PC-9 (cell line): ENCODE measurements around the gene BHLHA15. TPM values are rescaled to one million over a fixed set of nuclear protein-coding genes. Genes with fewer than 3 reads are reported as not detected.

ENCODE experiments used
- BruUV-seq: library from RNA; stranded (reverse); fragments of 400-500 nt; replicated peaks from 2 replicates; lab custom pipeline; 2021; lab: Mats Ljungman, UMichigan
- CTCF ChIA-PET: fragments of 300-600 bp; sonication (Branson Sonifier 250); formaldehyde crosslinking; loops from one replicate; lab custom pipeline; 2022; ENCODE audit warnings: antibody characterized with exemption; lab: Charles Lee
- POLR2A ChIA-PET: fragments of 300-600 bp; sonication (Branson Sonifier 250); formaldehyde crosslinking; loops from one replicate; lab custom pipeline; 2022; ENCODE audit warnings: antibody characterized with exemption; ENCODE audit not compliant: unreplicated experiment; lab: Charles Lee
- DNase-seq, 2 experiments: peaks; one replicate each; pipeline versions ENCODE4 v3.0.0 to v3.0.0-alpha.2; 2015 to 2022; ENCODE audit warnings: mixed read lengths in 1 of 2
- H2AFZ ChIP-seq: fragments of 200-600 bp; sonication (generic); 2 replicates; pipeline ENCODE4 v1.8.1; 2017; ENCODE audit warnings: antibody characterized with exemption
- H3F3A ChIP-seq: fragments of 200-600 bp; sonication (generic); 2 replicates; pipeline ENCODE4 v1.8.1; 2017; ENCODE audit warnings: antibody characterized with exemption, mild to moderate bottlenecking, low read depth; ENCODE audit not compliant: insufficient read depth
- H3K27ac ChIP-seq: fragments of 200-600 bp; sonication (generic); 2 replicates; pipeline ENCODE4 v1.6.1; 2016; ENCODE audit warnings: mixed run types
- H3K27me3 ChIP-seq: fragments of 200-600 bp; sonication (generic); 2 replicates; pipeline ENCODE4 v1.6.1; 2016; ENCODE audit warnings: low read depth, mixed run types; ENCODE audit not compliant: insufficient read depth
- H3K36me3 ChIP-seq: fragments of 200-600 bp; sonication (generic); 2 replicates; pipeline ENCODE4 v1.6.1; 2016; ENCODE audit warnings: low read depth, mixed run types
- H3K4me1 ChIP-seq: fragments of 200-600 bp; sonication (generic); replicated peaks from 2 replicates; pipeline ENCODE4 v1.6.1; 2016; ENCODE audit warnings: mixed run types; ENCODE audit not compliant: insufficient read depth
- H3K4me2 ChIP-seq: fragments of 200-600 bp; sonication (generic); 2 replicates; pipeline ENCODE4 v1.6.1; 2017; ENCODE audit warnings: mixed run types
- H3K4me3 ChIP-seq: fragments of 200-600 bp; sonication (generic); 2 replicates; pipeline ENCODE4 v1.6.1; 2016; ENCODE audit warnings: mixed run types
- H3K79me2 ChIP-seq: fragments of 200-600 bp; sonication (generic); 2 replicates; pipeline ENCODE4 v1.6.1; 2017; ENCODE audit warnings: low read depth, mixed run types
- H3K9me2 ChIP-seq: fragments of 200-600 bp; sonication (generic); 2 replicates; pipeline ENCODE4 v1.8.1; 2017; ENCODE audit warnings: mild to moderate bottlenecking; ENCODE audit not compliant: insufficient read depth
- H3K9me3 ChIP-seq: fragments of 200-600 bp; sonication (generic); 2 replicates; pipeline ENCODE4 v1.8.1; 2016; ENCODE audit warnings: low read depth; ENCODE audit not compliant: insufficient read depth
- H4K20me1 ChIP-seq: fragments of 200-600 bp; sonication (generic); 2 replicates; pipeline ENCODE4 v1.8.1; 2017; ENCODE audit not compliant: insufficient read depth
- EZH2 ChIP-seq: fragments of 200-600 bp; sonication (generic); IDR thresholded peaks from 2 replicates; pipeline ENCODE4 v1.8.0; 2017; ENCODE audit warnings: antibody characterized with exemption, low read depth
- intact Hi-C: fragments of 100-400 bp; cut with micrococcal nuclease; formaldehyde crosslinking; loops from one replicate; pipeline ENCODE4 v1.10.0; 2022; ENCODE audit not compliant: unreplicated experiment
- total RNA-seq: library from RNA; stranded (reverse); gene quantifications from 2 replicates; pipeline ENCODE4 v1.2.3, GENCODE V29; 2021
- TF ChIP-seq, protein P1 (sequence below): fragments of 200-600 bp; sonication (generic); conservative IDR thresholded peaks from 2 replicates; pipeline ENCODE4 v1.6.1; 2017; ENCODE audit warnings: mixed run types, antibody characterized with exemption, mild to moderate bottlenecking, moderate library complexity

Gene BHLHA15
- total RNA-seq, 1 experiment from 2014 or later: 0.79 TPM

GRCh38 chr7:98211676-98212531 is 665 bp downstream of the BHLHA15 start:
- Histone ChIP-seq H2AFZ (no peak overlapping the region), H3K27me3 (no peaks in the 10 kb centered on the region), H3K36me3 (no peaks in the 10 kb centered on the region), H3F3A (no peaks in the 10 kb centered on the region; the same call in 1 of the 2 replicates), H3K4me2 (no peak overlapping the region), H3K79me2 (no peaks in the 10 kb centered on the region), H3K9me3 (no peaks in the 10 kb centered on the region), H3K4me1 (no peaks in the 10 kb centered on the region), H3K4me3 (no peak overlapping the region), H3K27ac (no peak overlapping the region), H4K20me1 (no peaks in the 10 kb centered on the region), H3K9me2 (no peaks in the 10 kb centered on the region)
- CTCF ChIA-PET: no interaction called here
- DNase-seq: no peak
- TF ChIP-seq, protein P1, sequence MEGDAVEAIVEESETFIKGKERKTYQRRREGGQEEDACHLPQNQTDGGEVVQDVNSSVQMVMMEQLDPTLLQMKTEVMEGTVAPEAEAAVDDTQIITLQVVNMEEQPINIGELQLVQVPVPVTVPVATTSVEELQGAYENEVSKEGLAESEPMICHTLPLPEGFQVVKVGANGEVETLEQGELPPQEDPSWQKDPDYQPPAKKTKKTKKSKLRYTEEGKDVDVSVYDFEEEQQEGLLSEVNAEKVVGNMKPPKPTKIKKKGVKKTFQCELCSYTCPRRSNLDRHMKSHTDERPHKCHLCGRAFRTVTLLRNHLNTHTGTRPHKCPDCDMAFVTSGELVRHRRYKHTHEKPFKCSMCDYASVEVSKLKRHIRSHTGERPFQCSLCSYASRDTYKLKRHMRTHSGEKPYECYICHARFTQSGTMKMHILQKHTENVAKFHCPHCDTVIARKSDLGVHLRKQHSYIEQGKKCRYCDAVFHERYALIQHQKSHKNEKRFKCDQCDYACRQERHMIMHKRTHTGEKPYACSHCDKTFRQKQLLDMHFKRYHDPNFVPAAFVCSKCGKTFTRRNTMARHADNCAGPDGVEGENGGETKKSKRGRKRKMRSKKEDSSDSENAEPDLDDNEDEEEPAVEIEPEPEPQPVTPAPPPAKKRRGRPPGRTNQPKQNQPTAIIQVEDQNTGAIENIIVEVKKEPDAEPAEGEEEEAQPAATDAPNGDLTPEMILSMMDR: no peak
- TF ChIP-seq EZH2: no peak
- BruUV-seq: no TSS peak
- intact Hi-C loops: no loop called here
- POLR2A ChIA-PET: interaction anchor here (0.6 to 0.7 kb wide), 2 partner anchors 144 to 339 kb away, joined by 3 to 9 read pairs; partner anchors contain the start of gene ASNS

- Histone ChIP-seq H2AFZ (no peak overlapping the region), H3K79me2 (no peaks in the 10 kb centered on the region), H3K4me3 (no peak overlapping the region), H4K20me1 (no peaks in the 10 kb centered on the region), H3K9me3 (no peaks in the 10 kb centered on the region), H3K27ac (no peak overlapping the region), H3K9me2 (no peaks in the 10 kb centered on the region), H3K27me3 (no peaks in the 10 kb centered on the region), H3K36me3 (no peaks in the 10 kb centered on the region), H3K4me1 (no peaks in the 10 kb centered on the region), H3F3A (no peaks in the 10 kb centered on the region; the same call in 1 of the 2 replicates), H3K4me2 (no peak overlapping the region)
- ChIA-PET POLR2A (interaction anchor here (0.6 kb wide), 1 partner anchor 340 kb away, joined by 9 read pairs; the partner anchor contains the start of gene ASNS), CTCF (no interaction called here)
- DNase-seq: no peak
- no TSS peak for BruUV-seq
- intact Hi-C loops: no loop called here
- TF ChIP-seq, protein P1: no peak
- TF ChIP-seq EZH2: no peak
These were observed 1.3 kb downstream of the BHLHA15 start for GRCh38 chr7:98212532-98213041.

GRCh38 chr7:98213296-98213887 is 2.2 kb downstream of the BHLHA15 start:
- H3K4me1 ChIP-seq: no peaks in the 10 kb centered on the region
- intact Hi-C loops: no loop called here
- DNase-seq: no peak
- no peaks in the 10 kb centered on the region; the same call in 1 of the 2 replicates for H3F3A ChIP-seq
- no peak overlapping the region for H3K27ac ChIP-seq
- H3K9me2 ChIP-seq: no peaks in the 10 kb centered on the region
- no peaks in the 10 kb centered on the region for H4K20me1 ChIP-seq
- no peaks in the 10 kb centered on the region for H3K79me2 ChIP-seq
- POLR2A ChIA-PET: no interaction called here
- H3K27me3 ChIP-seq: no peaks in the 10 kb centered on the region
- no peak overlapping the region for H3K4me3 ChIP-seq
- no peaks in the 10 kb centered on the region for H3K36me3 ChIP-seq
- H3K4me2 ChIP-seq: no peak overlapping the region
- no peak overlapping the region for H2AFZ ChIP-seq
- BruUV-seq: no TSS peak
- no peak for TF ChIP-seq EZH2
- TF ChIP-seq, protein P1: no peak
- CTCF ChIA-PET: no interaction called here
- H3K9me3 ChIP-seq: no peaks in the 10 kb centered on the region
